Measurements from ENCODE around the gene NABP1.

DNA sequence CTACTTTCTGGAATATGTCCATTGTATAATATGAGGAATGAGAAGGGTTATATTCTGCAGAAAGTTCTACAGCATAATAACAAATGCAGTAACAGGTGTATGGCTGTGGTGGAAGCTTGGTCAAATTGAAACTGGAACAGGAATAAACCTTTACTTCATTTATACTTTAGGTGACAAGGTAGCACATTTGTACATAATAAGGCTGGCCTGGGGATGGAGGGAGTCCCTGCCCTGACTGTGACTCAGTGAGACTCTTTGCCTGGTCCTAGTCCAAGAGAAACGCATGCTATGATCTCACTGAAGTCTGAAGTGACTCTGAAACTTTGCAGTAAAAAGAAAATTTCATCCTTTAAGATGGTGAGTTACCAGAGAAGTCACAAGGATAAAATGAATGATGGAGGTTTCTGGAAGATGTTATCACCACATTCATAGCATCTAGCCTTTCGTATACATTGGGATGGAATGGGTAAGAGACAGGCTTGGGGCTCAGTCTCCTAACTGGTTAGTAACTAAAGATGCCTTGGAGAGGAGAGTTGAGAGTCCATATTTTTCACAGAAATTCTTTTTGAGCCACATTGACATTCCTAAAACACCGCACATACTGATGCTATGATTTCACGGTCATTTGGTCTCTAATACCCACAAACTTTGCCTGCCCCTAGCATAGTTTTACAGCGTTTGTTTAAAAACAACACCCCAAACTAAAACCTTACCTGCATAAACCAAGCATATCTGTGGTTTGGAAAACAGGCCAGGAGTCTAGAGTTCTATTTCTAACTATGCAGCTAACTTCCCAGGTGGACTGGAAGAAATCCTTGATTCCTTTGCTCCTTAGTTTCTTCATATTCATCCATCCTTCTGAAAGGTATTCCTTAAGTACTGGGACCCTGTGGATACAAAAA, 42.4 kb upstream of the NABP1 start:
- TF ChIP-seq, protein P1, sequence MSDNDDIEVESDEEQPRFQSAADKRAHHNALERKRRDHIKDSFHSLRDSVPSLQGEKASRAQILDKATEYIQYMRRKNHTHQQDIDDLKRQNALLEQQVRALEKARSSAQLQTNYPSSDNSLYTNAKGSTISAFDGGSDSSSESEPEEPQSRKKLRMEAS (IDR thresholded peaks at IDR 0.05) = no peak
- no peak for TF ChIP-seq RAD21 (IDR thresholded peaks at IDR 0.05)
- TF ChIP-seq, protein P2, sequence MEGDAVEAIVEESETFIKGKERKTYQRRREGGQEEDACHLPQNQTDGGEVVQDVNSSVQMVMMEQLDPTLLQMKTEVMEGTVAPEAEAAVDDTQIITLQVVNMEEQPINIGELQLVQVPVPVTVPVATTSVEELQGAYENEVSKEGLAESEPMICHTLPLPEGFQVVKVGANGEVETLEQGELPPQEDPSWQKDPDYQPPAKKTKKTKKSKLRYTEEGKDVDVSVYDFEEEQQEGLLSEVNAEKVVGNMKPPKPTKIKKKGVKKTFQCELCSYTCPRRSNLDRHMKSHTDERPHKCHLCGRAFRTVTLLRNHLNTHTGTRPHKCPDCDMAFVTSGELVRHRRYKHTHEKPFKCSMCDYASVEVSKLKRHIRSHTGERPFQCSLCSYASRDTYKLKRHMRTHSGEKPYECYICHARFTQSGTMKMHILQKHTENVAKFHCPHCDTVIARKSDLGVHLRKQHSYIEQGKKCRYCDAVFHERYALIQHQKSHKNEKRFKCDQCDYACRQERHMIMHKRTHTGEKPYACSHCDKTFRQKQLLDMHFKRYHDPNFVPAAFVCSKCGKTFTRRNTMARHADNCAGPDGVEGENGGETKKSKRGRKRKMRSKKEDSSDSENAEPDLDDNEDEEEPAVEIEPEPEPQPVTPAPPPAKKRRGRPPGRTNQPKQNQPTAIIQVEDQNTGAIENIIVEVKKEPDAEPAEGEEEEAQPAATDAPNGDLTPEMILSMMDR (IDR thresholded peaks at IDR 0.05; ENCODE audit: low read depth, low read length, missing input control) = no peak
- TF ChIP-seq HNF4G (IDR thresholded peaks at IDR 0.05) = no peak
- TF ChIP-seq, protein P3, sequence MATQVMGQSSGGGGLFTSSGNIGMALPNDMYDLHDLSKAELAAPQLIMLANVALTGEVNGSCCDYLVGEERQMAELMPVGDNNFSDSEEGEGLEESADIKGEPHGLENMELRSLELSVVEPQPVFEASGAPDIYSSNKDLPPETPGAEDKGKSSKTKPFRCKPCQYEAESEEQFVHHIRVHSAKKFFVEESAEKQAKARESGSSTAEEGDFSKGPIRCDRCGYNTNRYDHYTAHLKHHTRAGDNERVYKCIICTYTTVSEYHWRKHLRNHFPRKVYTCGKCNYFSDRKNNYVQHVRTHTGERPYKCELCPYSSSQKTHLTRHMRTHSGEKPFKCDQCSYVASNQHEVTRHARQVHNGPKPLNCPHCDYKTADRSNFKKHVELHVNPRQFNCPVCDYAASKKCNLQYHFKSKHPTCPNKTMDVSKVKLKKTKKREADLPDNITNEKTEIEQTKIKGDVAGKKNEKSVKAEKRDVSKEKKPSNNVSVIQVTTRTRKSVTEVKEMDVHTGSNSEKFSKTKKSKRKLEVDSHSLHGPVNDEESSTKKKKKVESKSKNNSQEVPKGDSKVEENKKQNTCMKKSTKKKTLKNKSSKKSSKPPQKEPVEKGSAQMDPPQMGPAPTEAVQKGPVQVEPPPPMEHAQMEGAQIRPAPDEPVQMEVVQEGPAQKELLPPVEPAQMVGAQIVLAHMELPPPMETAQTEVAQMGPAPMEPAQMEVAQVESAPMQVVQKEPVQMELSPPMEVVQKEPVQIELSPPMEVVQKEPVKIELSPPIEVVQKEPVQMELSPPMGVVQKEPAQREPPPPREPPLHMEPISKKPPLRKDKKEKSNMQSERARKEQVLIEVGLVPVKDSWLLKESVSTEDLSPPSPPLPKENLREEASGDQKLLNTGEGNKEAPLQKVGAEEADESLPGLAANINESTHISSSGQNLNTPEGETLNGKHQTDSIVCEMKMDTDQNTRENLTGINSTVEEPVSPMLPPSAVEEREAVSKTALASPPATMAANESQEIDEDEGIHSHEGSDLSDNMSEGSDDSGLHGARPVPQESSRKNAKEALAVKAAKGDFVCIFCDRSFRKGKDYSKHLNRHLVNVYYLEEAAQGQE (IDR thresholded peaks at IDR 0.05) = no peak
- TF ChIP-seq TAF1 (conservative IDR thresholded peaks at IDR 0.05) = no peak
- TF ChIP-seq, protein P4, sequence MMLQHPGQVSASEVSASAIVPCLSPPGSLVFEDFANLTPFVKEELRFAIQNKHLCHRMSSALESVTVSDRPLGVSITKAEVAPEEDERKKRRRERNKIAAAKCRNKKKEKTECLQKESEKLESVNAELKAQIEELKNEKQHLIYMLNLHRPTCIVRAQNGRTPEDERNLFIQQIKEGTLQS (IDR thresholded peaks at IDR 0.05) = no peak
- no peak for TF ChIP-seq FOXA1 (IDR thresholded peaks at IDR 0.05)
- TF ChIP-seq RXRA (IDR thresholded peaks at IDR 0.05) = no peak
- no peak for TF ChIP-seq FOXA2 (IDR thresholded peaks at IDR 0.05)
- no peak for TF ChIP-seq SP1 (IDR thresholded peaks at IDR 0.05)
